ENCODE data around the gene SHANK3.

GRCh38 chr22:50721257-50721844 is 48.7 kb downstream of the SHANK3 start:
- TF ChIP-seq POLR2A (IDR thresholded peaks at IDR 0.05) (no peak), CTCF (IDR thresholded peaks at IDR 0.05) (no peak)
